Progenitor cell of endocrine pancreas (in vitro differentiated cells): Measurements from ENCODE around the gene CAPN7. TPM values are rescaled to one million over a fixed set of nuclear protein-coding genes. Genes with fewer than 3 reads are reported as not detected.
A peak's percentile ranks its signal among the peaks of the same experiment; 100 is the strongest.
"Not testable (repeated sequence)": the region's sequence is repeated elsewhere in the genome, so short reads cannot be mapped to it uniquely, and the experiment has no call there.

ENCODE experiments used
- DNase-seq: peaks from one replicate; pipeline ENCODE4 v3.0.0; 2021; ENCODE audit warnings: low spot score; ENCODE audit not compliant: unreplicated experiment
- H3K27ac Mint-ChIP-seq: 2 replicates; pipeline ENCODE4 v1.8.0; 2021; ENCODE audit warnings: mild to moderate bottlenecking, moderate library complexity, mixed read lengths
- H3K27me3 Mint-ChIP-seq: 2 replicates; pipeline ENCODE4 v1.8.0; 2021; ENCODE audit warnings: mixed read lengths
- H3K36me3 Mint-ChIP-seq: 2 replicates; pipeline ENCODE4 v1.8.0; 2022; ENCODE audit warnings: mixed read lengths; ENCODE audit not compliant: insufficient read depth
- H3K4me1 Mint-ChIP-seq: 2 replicates; pipeline ENCODE4 v1.8.0; 2021; ENCODE audit warnings: low read depth, mixed read lengths
- H3K4me3 Mint-ChIP-seq: 2 replicates; pipeline ENCODE4 v1.8.0; 2021; ENCODE audit warnings: low read depth, mild to moderate bottlenecking, moderate library complexity, mixed read lengths
- H3K9me3 Mint-ChIP-seq: 2 replicates; pipeline ENCODE4 v1.8.0; 2021; ENCODE audit warnings: low read depth, mixed read lengths
- CTCF ChIP-seq: fragments of 200-600 bp; sonication (generic); IDR thresholded peaks from one replicate; pipeline ENCODE4 v1.5.0; 2021; ENCODE audit warnings: antibody characterized with exemption, mild to moderate bottlenecking; ENCODE audit not compliant: unreplicated experiment
- long read RNA-seq: library from polyadenylated mRNA; unstranded; transcript quantifications from one replicate; pipeline ENCODE4 v2.0.0, GENCODE V29; 2020
- total RNA-seq: library from RNA; stranded (reverse); gene quantifications from 2 replicates; pipeline ENCODE4 v1.2.1, GENCODE V29; 2021

Gene CAPN7
- total RNA-seq: 46.3 and 49.2 TPM in 2 replicates
- long read RNA-seq, full-length matches to known transcripts: 28 of 64 reads
- long read RNA-seq, partial matches to known transcripts: 21 of 64 reads
- long read RNA-seq, other reads (novel, unspliced or antisense): 15 of 64 reads

GRCh38 chr3:15205934-15206661 lies at the start of gene CAPN7:
Gene CAPN7, plus strand, starts transcription at chr3:15206246. Its CDS starts 250 bp downstream, at chr3:15206496.
- H3K4me1 Mint-ChIP-seq: peaks cover 16% of the 10 kb centered on the region
- TF ChIP-seq CTCF: peak; percentile 64
- no peaks in the 10 kb centered on the region for H3K9me3 Mint-ChIP-seq
- peaks cover 4% of the 10 kb centered on the region for H3K36me3 Mint-ChIP-seq
- peak within 1 kb of the TSS; percentile 90 for H3K4me3 Mint-ChIP-seq
- peak; percentile 94 for DNase-seq
- no peaks in the 10 kb centered on the region for H3K27me3 Mint-ChIP-seq
- H3K27ac Mint-ChIP-seq: peak within 1 kb of the TSS; percentile 98

GRCh38 chr3:15157441-15157840 lies 48.6 kb upstream of the CAPN7 start:
- H3K27ac Mint-ChIP-seq: no peak overlapping the region
- no peaks in the 10 kb centered on the region for H3K36me3 Mint-ChIP-seq

GRCh38 chr3:15159501-15160136 lies 46.4 kb upstream of the CAPN7 start:
- Mint-ChIP-seq H3K4me3 (no peak overlapping the region), H3K27me3 (peaks cover 32% of the 10 kb centered on the region)
- no peak for TF ChIP-seq CTCF

More at GRCh38 chr3:15157441-15157840, 48.6 kb upstream of the CAPN7 start:
- no peak for TF ChIP-seq CTCF
- H3K27me3 Mint-ChIP-seq: peaks cover 49% of the 10 kb centered on the region
- DNase-seq: no peak
- no peaks in the 10 kb centered on the region for H3K9me3 Mint-ChIP-seq
- H3K4me3 Mint-ChIP-seq: no peak overlapping the region
- no peaks in the 10 kb centered on the region for H3K4me1 Mint-ChIP-seq

GRCh38 chr3:15160662-15161061 lies 45.4 kb upstream of the CAPN7 start:
- Mint-ChIP-seq H3K9me3 (peaks cover 3% of the 10 kb centered on the region), H3K4me1 (no peaks in the 10 kb centered on the region), H3K36me3 (no peaks in the 10 kb centered on the region), H3K4me3 (no peak overlapping the region), H3K27me3 (peaks cover 21% of the 10 kb centered on the region), H3K27ac (no peak overlapping the region)
- no peak for TF ChIP-seq CTCF
- no peak for DNase-seq

More at GRCh38 chr3:15159501-15160136, 46.4 kb upstream of the CAPN7 start:
- H3K4me1 Mint-ChIP-seq: no peaks in the 10 kb centered on the region
- no peak overlapping the region for H3K27ac Mint-ChIP-seq
- peaks cover 3% of the 10 kb centered on the region for H3K9me3 Mint-ChIP-seq
- DNase-seq: no peak
- H3K36me3 Mint-ChIP-seq: no peaks in the 10 kb centered on the region

- Mint-ChIP-seq H3K4me1 (no peaks in the 10 kb centered on the region), H3K27me3 (peaks cover 19% of the 10 kb centered on the region), H3K27ac (no peak overlapping the region), H3K9me3 (peaks cover 3% of the 10 kb centered on the region), H3K36me3 (no peaks in the 10 kb centered on the region), H3K4me3 (no peak overlapping the region)
- no peak for TF ChIP-seq CTCF
- no peak for DNase-seq
Observed at GRCh38 chr3:15161133-15161532, 44.9 kb upstream of the CAPN7 start.

- not testable (repeated sequence) for H3K36me3 Mint-ChIP-seq, H3K27me3 Mint-ChIP-seq, H3K27ac Mint-ChIP-seq, H3K4me1 Mint-ChIP-seq, DNase-seq, H3K9me3 Mint-ChIP-seq, H3K4me3 Mint-ChIP-seq
Observed at GRCh38 chr3:15163656-15164055, 42.4 kb upstream of the CAPN7 start.
